ENCODE measurements around the gene CEP83.

DNA sequence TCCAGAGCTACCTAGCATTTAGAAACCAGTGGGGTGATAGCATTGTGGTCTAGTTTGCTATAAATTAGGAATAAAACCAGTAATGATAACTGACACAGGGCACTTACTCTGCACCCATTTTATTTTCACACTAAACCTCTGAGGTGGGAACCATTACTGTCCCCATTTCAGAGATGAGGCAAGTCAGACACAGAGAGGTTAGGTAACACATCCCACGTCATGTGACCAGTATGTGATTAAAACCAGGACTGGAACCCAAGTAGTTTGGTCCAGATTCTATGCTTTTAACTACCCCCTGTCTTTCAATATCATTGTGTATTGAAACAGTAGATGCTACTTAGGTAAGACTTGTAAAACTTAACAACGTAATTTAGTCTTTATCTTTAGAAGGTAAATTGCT is 201.1 kb downstream of the CEP83 start:
- TF ChIP-seq, protein P1, sequence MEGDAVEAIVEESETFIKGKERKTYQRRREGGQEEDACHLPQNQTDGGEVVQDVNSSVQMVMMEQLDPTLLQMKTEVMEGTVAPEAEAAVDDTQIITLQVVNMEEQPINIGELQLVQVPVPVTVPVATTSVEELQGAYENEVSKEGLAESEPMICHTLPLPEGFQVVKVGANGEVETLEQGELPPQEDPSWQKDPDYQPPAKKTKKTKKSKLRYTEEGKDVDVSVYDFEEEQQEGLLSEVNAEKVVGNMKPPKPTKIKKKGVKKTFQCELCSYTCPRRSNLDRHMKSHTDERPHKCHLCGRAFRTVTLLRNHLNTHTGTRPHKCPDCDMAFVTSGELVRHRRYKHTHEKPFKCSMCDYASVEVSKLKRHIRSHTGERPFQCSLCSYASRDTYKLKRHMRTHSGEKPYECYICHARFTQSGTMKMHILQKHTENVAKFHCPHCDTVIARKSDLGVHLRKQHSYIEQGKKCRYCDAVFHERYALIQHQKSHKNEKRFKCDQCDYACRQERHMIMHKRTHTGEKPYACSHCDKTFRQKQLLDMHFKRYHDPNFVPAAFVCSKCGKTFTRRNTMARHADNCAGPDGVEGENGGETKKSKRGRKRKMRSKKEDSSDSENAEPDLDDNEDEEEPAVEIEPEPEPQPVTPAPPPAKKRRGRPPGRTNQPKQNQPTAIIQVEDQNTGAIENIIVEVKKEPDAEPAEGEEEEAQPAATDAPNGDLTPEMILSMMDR (IDR thresholded peaks at IDR 0.05): no peak
- no peak for TF ChIP-seq POLR2A (IDR thresholded peaks at IDR 0.05)
